Left renal pelvis (tissue), 4 donors: ENCODE measurements around the gene CDK11A. TPM values are rescaled to one million over a fixed set of nuclear protein-coding genes. Genes with fewer than 3 reads are reported as not detected.
"Not testable (repeated sequence)": the region's sequence is repeated elsewhere in the genome, so short reads cannot be mapped to it uniquely, and the experiment has no call there.

Source experiments
- DNase-seq, 4 donors: peaks; one replicate each; pipeline ENCODE4 v3.0.0-alpha.2; 2013; ENCODE audit warnings: low read depth in 4 of 4, low spot score in 3 of 4
- polyA plus RNA-seq, 4 donors: library from polyadenylated mRNA; unstranded; fragments of 120-200 nt; gene quantifications; one replicate each; pipeline ENCODE4 v1.2.1, GENCODE V29; 2013; ENCODE audit not compliant: insufficient read length in 4 of 4

Gene CDK11A
- polyA plus RNA-seq, 4 donors: 26.1 to 42.0 (median 30.3) TPM

- DNase-seq: not testable (repeated sequence)
These were observed 32.7 kb downstream of the CDK11A start for GRCh38 chr1:1691443-1691842.

GRCh38 chr1:1689526-1689925 lies 34.6 kb downstream of the CDK11A start:
- not testable (repeated sequence) for DNase-seq

- no peak for DNase-seq
These were observed 36.3 kb downstream of the CDK11A start for GRCh38 chr1:1687846-1688245.

- no peak for DNase-seq
These were observed 40.0 kb downstream of the CDK11A start for GRCh38 chr1:1684031-1684681.

GRCh38 chr1:1683104-1683905 lies 40.9 kb downstream of the CDK11A start:
- no peak for DNase-seq

- DNase-seq: no peak
These were observed 43.3 kb downstream of the CDK11A start for GRCh38 chr1:1680912-1681273.

- no peak for DNase-seq
These were observed 43.9 kb downstream of the CDK11A start for GRCh38 chr1:1680031-1680911.

GRCh38 chr1:1678581-1679380 lies 45.4 kb downstream of the CDK11A start:
- DNase-seq: no peak

- DNase-seq: no peak
These were observed 46.2 kb downstream of the CDK11A start for GRCh38 chr1:1677718-1678580.

GRCh38 chr1:1676087-1676486 lies 48.1 kb downstream of the CDK11A start:
- DNase-seq: not testable (repeated sequence)

GRCh38 chr1:1675218-1675617 lies 48.9 kb downstream of the CDK11A start:
- not testable (repeated sequence) for DNase-seq

- not testable (repeated sequence) for DNase-seq
These were observed 49.4 kb downstream of the CDK11A start for GRCh38 chr1:1674806-1675205.

GRCh38 chr1:1672181-1672965 lies 51.8 kb downstream of the CDK11A start:
- no peak for DNase-seq

GRCh38 chr1:1671365-1672119 lies 52.6 kb downstream of the CDK11A start:
- no peak for DNase-seq

GRCh38 chr1:1670866-1671265 lies 53.3 kb downstream of the CDK11A start:
- DNase-seq: no peak

GRCh38 chr1:1669468-1670440 lies 54.4 kb downstream of the CDK11A start:
- DNase-seq: no peak

- no peak for DNase-seq
These were observed 57.6 kb downstream of the CDK11A start for GRCh38 chr1:1666526-1666925.
